ENCODE data around the gene MT1M.

The MT1M gene

GRCh38 chr16:56679078-56679730 lies 46.7 kb downstream of the MT1M start:
- DNase-seq: no peak

DNA sequence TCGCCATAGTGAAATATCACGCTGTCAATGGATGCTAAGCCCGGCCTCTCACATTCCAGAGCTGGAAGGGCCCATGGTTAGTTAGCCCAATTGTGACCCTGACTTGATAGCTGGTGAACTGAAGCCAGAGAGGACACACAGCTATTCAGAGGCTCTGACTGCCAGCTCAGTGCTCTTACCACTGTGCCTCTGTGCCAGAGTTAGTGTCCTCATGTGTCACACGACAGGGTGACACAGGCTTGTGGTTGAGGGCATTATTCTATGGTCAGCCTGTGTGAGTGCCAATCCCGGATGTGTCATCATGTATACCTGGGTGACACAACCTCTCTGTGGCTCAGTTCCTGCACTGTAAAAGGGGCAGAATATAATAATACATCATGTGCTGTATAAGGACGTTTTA lies 47.4 kb downstream of the MT1M start:
- no peak for DNase-seq

GRCh38 chr16:56681939-56682702 lies 49.7 kb downstream of the MT1M start, which contains the start of gene MT1X:
Gene MT1X (plus strand): TSS chr16:56682470. CDS start chr16:56682541, 71 bp downstream.
- peak; percentile 55 for DNase-seq

- DNase-seq: no peak
Measured at GRCh38 chr16:56682703-56683397, 50.4 kb downstream of the MT1M start.

Data from NCI-H2029 treated with DMSO at 0.1 percent for 48 hours (cell line).